Peyer's patch (tissue), 4 donors: ENCODE measurements around the gene PPP2CA. TPM values are rescaled to one million over a fixed set of nuclear protein-coding genes. Genes with fewer than 3 reads are reported as not detected.
"Not testable (repeated sequence)": the region's sequence is repeated elsewhere in the genome, so short reads cannot be mapped to it uniquely, and the experiment has no call there.

Source experiments
- DNase-seq, 3 donors: peaks; one replicate each; pipeline ENCODE4 v3.0.0-alpha.2; 2017 to 2019
- H3K27ac ChIP-seq, 4 donors: fragments of 200-600 bp; sonication (generic); one replicate each; pipeline ENCODE4 v1.5.1; 2016 to 2019
- H3K27me3 ChIP-seq, 2 donors: fragments of 200-600 bp; sonication (generic); one replicate each; pipeline ENCODE4 v1.5.1; 2019
- H3K36me3 ChIP-seq, 3 donors: fragments of 200-600 bp; sonication (generic); one replicate each; pipeline ENCODE4 v1.5.1; 2016 to 2019
- H3K4me1 ChIP-seq, 4 donors: fragments of 200-600 bp; sonication (generic); one replicate each; pipeline ENCODE4 v1.5.1; 2016 to 2019
- H3K4me3 ChIP-seq, 4 donors: fragments of 200-600 bp; sonication (generic); 1 replicate in 3 of 4; 2 replicates in 1 of 4; pipeline ENCODE4 v1.5.1; 2016 to 2019; ENCODE audit warnings: mild to moderate bottlenecking in 1 of 4
- H3K9me3 ChIP-seq, 4 donors: fragments of 200-600 bp; sonication (generic); one replicate each; pipeline ENCODE4 v1.5.1; 2016 to 2019; ENCODE audit warnings: mild to moderate bottlenecking in 1 of 4
- CTCF ChIP-seq, 6 experiments: fragments of 450-650 bp in 4 of 6; fragments of 200-600 bp in 2 of 6; sonication (generic) in 1 of 6; IDR thresholded peaks; one replicate each; pipeline ENCODE4 v1.5.1; 2017 to 2019; ENCODE audit warnings: antibody characterized with exemption in 6 of 6, mild to moderate bottlenecking in 3 of 6, moderate library complexity in 1 of 6
- POLR2A ChIP-seq, 2 donors: fragments of 450-650 bp; IDR thresholded peaks; one replicate each; pipeline ENCODE4 v1.5.1; 2017; ENCODE audit warnings: antibody characterized with exemption in 2 of 2, mild to moderate bottlenecking in 2 of 2, moderate library complexity in 2 of 2
- total RNA-seq, 4 donors: library from RNA; depleted of rRNA; stranded (reverse); fragments of >200 nt; gene quantifications; one replicate each; pipeline ENCODE4 v1.1.0, GENCODE V29; 2016

The PPP2CA gene
- total RNA-seq, 4 donors from 2014 or later = 85.0 to 128 (median 104) TPM

- Histone ChIP-seq H3K27ac (no peak overlapping the region), H3K9me3 (no peaks in the 10 kb centered on the region), H3K27me3 (no peaks in the 10 kb centered on the region), H3K36me3 (no peaks in the 10 kb centered on the region), H3K4me1 (no peaks in the 10 kb centered on the region), H3K4me3 (no peak overlapping the region)
- DNase-seq = no peak
- TF ChIP-seq CTCF (IDR thresholded peaks at IDR 0.05) (no peak), POLR2A (IDR thresholded peaks at IDR 0.05) (no peak)
Measured at GRCh38 chr5:134267366-134268018, 41.6 kb upstream of the PPP2CA start.

- no peaks in the 10 kb centered on the region for H3K36me3 ChIP-seq
- TF ChIP-seq CTCF (IDR thresholded peaks at IDR 0.05) (no peak), POLR2A (IDR thresholded peaks at IDR 0.05) (no peak)
- peaks cover 0 to 4% (median 0%) of the 10 kb centered on the region in 4 donors for H3K9me3 ChIP-seq
- no peak overlapping the region for H3K27ac ChIP-seq
- H3K27me3 ChIP-seq = no peaks in the 10 kb centered on the region
- no peaks in the 10 kb centered on the region for H3K4me1 ChIP-seq
- no peak overlapping the region for H3K4me3 ChIP-seq
- no peak for DNase-seq
Measured at GRCh38 chr5:134263801-134264200, 37.9 kb upstream of the PPP2CA start.

- not testable (repeated sequence) for DNase-seq, H3K27me3 ChIP-seq, H3K9me3 ChIP-seq, H3K27ac ChIP-seq, H3K4me1 ChIP-seq, H3K4me3 ChIP-seq, H3K36me3 ChIP-seq
Measured at GRCh38 chr5:134262629-134263028, 36.8 kb upstream of the PPP2CA start.

- Histone ChIP-seq H3K4me1 (no peaks in the 10 kb centered on the region), H3K9me3 (peaks cover 0 to 4% (median 0%) of the 10 kb centered on the region in 4 donors), H3K27me3 (no peaks in the 10 kb centered on the region), H3K27ac (no peak overlapping the region), H3K4me3 (no peak overlapping the region), H3K36me3 (no peaks in the 10 kb centered on the region)
- TF ChIP-seq CTCF (IDR thresholded peaks at IDR 0.05) (no peak), POLR2A (IDR thresholded peaks at IDR 0.05) (no peak)
- DNase-seq = no peak
Measured at GRCh38 chr5:134258896-134259295, 33.0 kb upstream of the PPP2CA start.

- Histone ChIP-seq H3K36me3 (no peaks in the 10 kb centered on the region), H3K27me3 (no peaks in the 10 kb centered on the region), H3K4me1 (no peaks in the 10 kb centered on the region), H3K4me3 (no peak overlapping the region), H3K9me3 (peaks cover 0 to 4% (median 0%) of the 10 kb centered on the region in 4 donors), H3K27ac (no peak overlapping the region)
- no peak for DNase-seq
- TF ChIP-seq CTCF (IDR thresholded peaks at IDR 0.05) (no peak), POLR2A (IDR thresholded peaks at IDR 0.05) (no peak)
Measured at GRCh38 chr5:134257176-134257575, 31.3 kb upstream of the PPP2CA start.

GRCh38 chr5:134255418-134256150 is 29.7 kb upstream of the PPP2CA start:
- no peak for TF ChIP-seq POLR2A (IDR thresholded peaks at IDR 0.05)
- no peak for TF ChIP-seq CTCF (IDR thresholded peaks at IDR 0.05)
- H3K27ac ChIP-seq = no peak overlapping the region
- no peaks in the 10 kb centered on the region for H3K4me1 ChIP-seq
- no peak for DNase-seq
- H3K36me3 ChIP-seq = no peaks in the 10 kb centered on the region
- no peak overlapping the region for H3K4me3 ChIP-seq
- no peaks in the 10 kb centered on the region for H3K9me3 ChIP-seq
- H3K27me3 ChIP-seq = no peaks in the 10 kb centered on the region

GRCh38 chr5:134253368-134254153 is 27.7 kb upstream of the PPP2CA start:
- DNase-seq, H3K36me3 ChIP-seq, H3K27ac ChIP-seq, H3K4me1 ChIP-seq, H3K27me3 ChIP-seq, H3K4me3 ChIP-seq, H3K9me3 ChIP-seq: not testable (repeated sequence)
